HG02798 (cell line): ENCODE measurements around the gene AAMP.

Experiments used
- ATAC-seq: cut with Tn5 transposase; IDR thresholded peaks from one replicate; pipeline ENCODE4 v1.9.1; 2021; ENCODE audit warnings: mild to moderate bottlenecking; ENCODE audit not compliant: unreplicated experiment, poor library complexity

AAMP gene

GRCh38 chr2:218295029-218295428 is 25.1 kb upstream of the AAMP start:
- ATAC-seq = no peak

GRCh38 chr2:218294430-218295022 is 24.6 kb upstream of the AAMP start:
- no peak for ATAC-seq

- ATAC-seq = no peak
Measured at GRCh38 chr2:218293715-218294429, 23.9 kb upstream of the AAMP start.

GRCh38 chr2:218292048-218293014 is 22.4 kb upstream of the AAMP start, which contains the start of gene TMBIM1:
TSS of gene TMBIM1 (minus strand) at chr2:218292503. CDS start at chr2:218282141, 10,362 bp downstream.
- ATAC-seq = peak; percentile 80

DNA sequence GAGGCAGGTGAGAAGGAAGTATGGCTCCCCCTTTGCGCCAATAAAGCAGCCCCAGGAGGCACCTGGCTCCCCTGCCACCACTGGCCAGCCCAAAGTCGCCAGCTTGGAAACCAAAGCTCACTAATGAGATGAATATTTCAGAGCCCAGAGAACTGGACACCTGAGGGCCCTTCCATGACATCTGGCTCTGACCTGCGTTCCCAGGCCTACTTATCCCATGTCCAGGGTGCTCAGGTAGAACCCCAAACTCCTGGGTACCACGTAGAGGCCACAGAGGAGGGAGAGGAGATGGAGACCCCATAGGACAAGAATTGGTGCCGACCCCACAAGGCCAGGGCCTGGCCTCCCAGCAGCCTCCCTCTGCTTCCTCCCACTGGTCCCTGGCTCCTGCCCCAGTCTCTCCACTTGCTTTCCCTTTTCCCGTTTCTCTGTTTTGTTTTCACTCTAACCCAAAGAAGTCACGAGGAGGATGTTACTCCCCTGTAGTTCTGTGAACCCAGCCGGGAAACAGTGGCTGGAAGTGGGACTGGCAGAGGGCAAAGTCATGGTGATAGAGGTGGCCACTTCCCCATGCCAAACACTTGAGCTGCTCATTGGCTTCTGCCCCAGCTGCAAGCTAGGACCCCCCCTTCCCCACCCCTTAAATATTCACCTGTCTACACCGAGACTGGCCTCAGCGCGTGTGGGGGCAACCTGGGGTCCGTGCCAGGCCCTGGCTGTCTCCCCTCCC is 21.5 kb upstream of the AAMP start:
- no peak for ATAC-seq

DNA sequence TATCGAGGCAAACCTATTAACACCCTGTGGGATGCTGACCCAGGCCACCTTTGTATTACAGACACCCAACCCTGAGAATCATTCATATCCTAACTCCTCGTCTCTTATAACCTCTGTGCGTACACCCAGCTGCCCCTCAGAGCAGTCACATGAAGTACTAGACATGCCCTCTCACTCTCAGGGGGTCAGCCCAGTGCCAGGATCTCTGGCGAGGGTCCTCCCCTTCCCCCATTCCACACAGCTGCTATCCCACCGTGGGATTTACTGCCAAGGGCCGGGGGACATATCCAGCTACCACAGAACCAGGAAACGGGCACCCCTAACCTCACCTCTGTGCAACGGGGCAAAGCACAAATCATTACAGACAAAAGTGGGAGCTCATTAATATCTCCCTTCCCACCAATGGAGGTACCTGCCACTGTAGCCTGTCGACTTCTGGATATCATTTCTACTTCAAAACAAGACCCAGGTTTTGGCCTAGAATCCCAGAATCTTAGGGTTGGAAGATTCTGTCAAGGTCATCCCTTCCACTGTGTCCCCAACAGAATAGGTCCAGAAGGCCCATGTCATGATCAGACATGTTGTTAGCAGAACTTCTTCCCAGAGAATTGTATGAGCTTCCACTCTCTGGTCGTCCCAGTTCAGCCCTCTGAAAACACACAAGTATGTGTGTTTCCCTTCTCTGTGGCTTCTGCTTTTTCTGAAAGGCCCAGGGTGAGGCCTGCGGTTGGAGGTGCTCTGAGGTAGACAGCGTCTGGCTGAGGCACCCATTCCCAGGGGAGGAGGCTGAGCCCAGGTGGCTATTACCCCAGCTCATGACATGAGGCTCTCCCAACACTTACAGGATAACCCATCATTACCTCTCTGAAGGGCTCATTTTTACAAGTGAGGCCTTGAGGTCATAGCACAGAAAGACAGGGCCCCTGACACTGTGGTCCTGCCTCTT is 20.7 kb upstream of the AAMP start:
- peak; percentile 61 for ATAC-seq

DNA sequence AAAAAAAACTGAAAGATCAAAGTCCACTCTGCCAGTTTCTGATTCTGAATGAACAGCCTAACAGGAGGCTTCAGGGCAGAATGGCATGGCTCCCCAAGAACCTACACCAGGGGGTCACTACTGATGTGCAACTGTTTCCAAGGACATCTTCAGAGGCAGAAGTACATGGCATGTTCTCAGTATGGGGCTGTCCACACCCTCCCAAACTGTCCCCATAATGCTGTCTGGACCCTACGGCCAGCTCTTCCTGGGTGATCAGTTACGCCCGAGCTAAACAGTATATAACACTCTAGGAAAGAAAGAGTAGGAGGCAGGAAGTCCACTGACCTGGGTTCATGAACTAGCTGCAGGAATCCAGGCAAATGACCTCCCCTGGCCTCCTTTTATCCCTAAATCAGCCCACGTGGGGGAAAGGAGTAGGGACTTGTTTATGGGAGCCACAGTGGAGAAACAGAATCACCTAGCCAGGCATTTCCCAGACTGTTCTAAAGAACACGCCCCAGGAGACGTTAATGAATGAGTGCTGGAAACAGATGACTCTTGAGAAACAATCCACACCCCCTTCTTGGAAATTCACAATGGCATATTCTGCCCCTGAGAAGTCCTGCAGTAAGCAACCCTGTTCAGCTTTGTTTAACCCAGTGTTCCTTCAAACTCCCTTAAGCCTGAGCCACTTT is 19.8 kb upstream of the AAMP start:
- no peak for ATAC-seq

- peak; percentile 66 for ATAC-seq
Measured at GRCh38 chr2:218286570-218287459, 16.9 kb upstream of the AAMP start.

GRCh38 chr2:218285604-218286003 is 15.7 kb upstream of the AAMP start:
- ATAC-seq = no peak

GRCh38 chr2:218284106-218284811 is 14.3 kb upstream of the AAMP start:
- ATAC-seq = peak; percentile 74

DNA sequence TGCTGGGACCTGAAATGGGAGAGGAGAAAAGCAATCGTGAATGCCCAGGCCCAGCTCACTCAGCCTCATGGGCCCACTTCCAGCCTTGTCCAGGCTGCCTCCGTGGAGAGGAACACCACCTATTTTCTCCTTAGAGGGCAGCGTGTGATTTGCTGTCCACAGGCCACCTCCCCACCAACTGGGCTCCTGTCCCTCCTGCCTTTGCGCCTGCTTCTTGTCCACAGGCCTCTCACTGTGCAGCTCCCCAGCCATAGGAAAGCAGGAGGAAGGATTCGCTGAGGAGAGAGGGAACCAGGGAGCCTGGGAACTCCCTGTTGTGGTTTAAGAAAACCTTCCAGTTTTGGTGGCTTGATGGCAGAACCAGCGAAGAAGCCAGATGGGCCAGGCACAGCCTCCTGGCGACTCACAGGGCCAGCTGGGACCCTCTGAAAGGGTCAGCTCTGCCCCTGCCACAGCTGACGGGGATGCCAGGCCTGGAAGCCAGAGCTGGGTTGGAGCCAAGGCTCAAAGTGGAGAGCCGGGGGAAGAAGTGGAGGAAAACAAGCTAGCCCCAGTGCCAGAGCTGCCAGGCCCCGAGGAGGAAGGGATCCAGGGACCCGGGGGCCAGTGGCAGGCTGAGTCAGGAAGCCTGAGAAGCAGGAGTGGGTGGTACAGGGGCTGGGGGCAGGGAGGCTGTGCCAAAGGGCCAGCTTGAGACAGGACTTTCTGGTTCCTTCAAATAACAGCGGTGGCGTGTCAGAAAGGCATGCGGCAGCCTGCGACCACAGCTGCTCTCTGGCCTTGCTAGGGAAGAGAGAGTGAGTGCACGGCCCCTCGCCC is 12.4 kb upstream of the AAMP start:
- no peak for ATAC-seq

- ATAC-seq = no peak
Measured at GRCh38 chr2:218281449-218281848, 11.5 kb upstream of the AAMP start.

GRCh38 chr2:218280260-218280870 is 10.4 kb upstream of the AAMP start:
- no peak for ATAC-seq

DNA sequence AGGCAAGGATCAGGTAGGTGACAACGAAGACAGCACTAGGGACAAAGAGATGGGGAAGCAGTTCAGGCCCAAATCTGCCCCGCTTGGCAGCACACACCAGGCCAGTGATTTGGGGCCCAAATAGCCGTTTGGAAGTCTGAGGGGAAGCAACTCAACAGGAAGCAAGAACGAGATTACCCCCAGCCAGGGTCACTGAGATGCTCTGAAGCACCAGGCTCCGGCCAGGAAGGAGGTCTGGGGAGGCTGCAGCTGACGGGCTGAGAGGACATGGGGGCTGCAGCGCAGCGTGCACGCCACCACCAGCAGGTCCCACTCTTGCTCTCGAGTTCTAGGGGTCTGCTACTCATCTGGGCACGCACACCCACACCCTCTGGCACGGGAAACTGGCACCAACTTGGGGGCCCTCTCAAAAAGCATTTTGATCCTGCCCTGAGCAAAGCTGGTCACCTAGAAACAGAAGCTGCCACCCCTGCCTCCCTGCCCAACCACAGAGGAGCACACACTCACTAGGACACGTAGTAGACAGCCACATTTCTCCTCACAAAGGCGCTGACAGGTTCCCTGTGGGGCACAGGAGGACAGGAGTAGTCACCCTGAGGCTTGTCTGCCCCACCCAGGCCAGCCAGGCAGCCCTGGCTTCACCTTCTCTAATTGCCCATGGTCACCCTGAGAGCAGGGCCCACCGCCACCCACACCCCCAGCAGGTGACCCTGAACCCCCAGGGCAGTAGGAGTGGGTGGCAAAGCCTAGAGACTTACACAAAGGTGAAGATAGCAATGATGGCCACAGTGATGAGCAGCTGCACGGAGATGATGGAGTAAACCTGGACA is 8.8 kb upstream of the AAMP start:
- ATAC-seq = no peak

DNA sequence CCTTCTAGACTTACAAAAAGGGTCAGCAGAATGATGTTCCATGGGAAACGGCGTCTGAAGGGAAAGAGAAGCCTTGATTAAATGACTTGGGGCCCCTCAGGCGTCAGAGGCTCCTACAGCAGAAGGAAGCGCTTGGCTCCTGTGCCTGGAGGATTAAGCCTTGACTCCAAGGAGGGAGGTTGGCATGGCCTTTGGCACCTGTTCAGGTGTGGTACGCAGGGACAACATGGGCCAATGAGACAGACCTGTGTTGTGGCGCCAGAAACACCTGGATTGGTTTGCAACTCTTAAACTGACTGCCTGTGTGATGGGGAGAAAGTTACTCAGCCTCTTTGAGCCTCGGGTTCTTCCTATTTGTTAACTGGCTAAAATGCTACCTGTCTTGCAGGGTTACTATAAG is 8.0 kb upstream of the AAMP start:
- ATAC-seq = no peak
